ENCODE data around the gene WRAP53.
A peak's percentile ranks its signal among the peaks of the same experiment; 100 is the strongest.
"Not testable (repeated sequence)": the region's sequence is repeated elsewhere in the genome, so short reads cannot be mapped to it uniquely, and the experiment has no call there.

Gene WRAP53

GRCh38 chr17:7687908-7688807 is at the start of gene WRAP53:
TSS of gene WRAP53 (plus strand) at chr17:7688477. CDS start at chr17:7688649, 172 bp downstream.
- DNase-seq (ENCODE audit: low read depth) = peak; percentile 93

- DNase-seq (ENCODE audit: low read depth) = no peak
These were observed 47.5 kb upstream of the WRAP53 start for GRCh38 chr17:7640783-7641182.

- DNase-seq (ENCODE audit: low read depth) = not testable (repeated sequence)
These were observed 46.6 kb upstream of the WRAP53 start for GRCh38 chr17:7641635-7642034.

GRCh38 chr17:7644775-7645174 is 43.5 kb upstream of the WRAP53 start:
- DNase-seq (ENCODE audit: low read depth) = no peak

GRCh38 chr17:7646457-7646856 is 41.8 kb upstream of the WRAP53 start:
- DNase-seq (ENCODE audit: low read depth) = no peak

- no peak for DNase-seq (ENCODE audit: low read depth)
These were observed 41.3 kb upstream of the WRAP53 start for GRCh38 chr17:7647018-7647417.

GRCh38 chr17:7650509-7651096 is 37.7 kb upstream of the WRAP53 start, which contains the start of gene ATP1B2:
TSS of gene ATP1B2 (plus strand) at chr17:7650926. CDS start at chr17:7651519, 593 bp downstream.
- DNase-seq (ENCODE audit: low read depth) = peak; percentile 57

GRCh38 chr17:7651097-7651664 is 37.1 kb upstream of the WRAP53 start:
- DNase-seq (ENCODE audit: low read depth) = no peak

- no peak for DNase-seq (ENCODE audit: low read depth)
These were observed 36.5 kb upstream of the WRAP53 start for GRCh38 chr17:7651665-7652387.

- no peak for DNase-seq (ENCODE audit: low read depth)
These were observed 35.6 kb upstream of the WRAP53 start for GRCh38 chr17:7652388-7653356.

- DNase-seq (ENCODE audit: low read depth) = no peak
These were observed 33.3 kb upstream of the WRAP53 start for GRCh38 chr17:7654832-7655540.

- DNase-seq (ENCODE audit: low read depth) = no peak
These were observed 32.8 kb upstream of the WRAP53 start for GRCh38 chr17:7655541-7655840.

GRCh38 chr17:7656958-7657609 is 31.2 kb upstream of the WRAP53 start:
- no peak for DNase-seq (ENCODE audit: low read depth)

- no peak for DNase-seq (ENCODE audit: low read depth)
These were observed 20.4 kb upstream of the WRAP53 start for GRCh38 chr17:7667656-7668406.

- no peak for DNase-seq (ENCODE audit: low read depth)
These were observed 19.8 kb upstream of the WRAP53 start for GRCh38 chr17:7668482-7668881.

- DNase-seq (ENCODE audit: low read depth) = no peak
These were observed 15.0 kb upstream of the WRAP53 start for GRCh38 chr17:7673239-7673638.

- DNase-seq (ENCODE audit: low read depth) = no peak
These were observed 13.3 kb upstream of the WRAP53 start for GRCh38 chr17:7674934-7675333.

GRCh38 chr17:7676533-7676932 is 11.7 kb upstream of the WRAP53 start:
- no peak for DNase-seq (ENCODE audit: low read depth)

GRCh38 chr17:7677388-7678067 is 10.7 kb upstream of the WRAP53 start:
- no peak for DNase-seq (ENCODE audit: low read depth)
